ENCODE data around the gene ZBTB7C. TPM values are rescaled to one million over a fixed set of nuclear protein-coding genes. Genes with fewer than 3 reads are reported as not detected.
A peak's percentile ranks its signal among the peaks of the same experiment; 100 is the strongest.

ZBTB7C gene
- total RNA-seq, 1 donor from 2014 or later: under 0.01 TPM

GRCh38 chr18:48229552-48229981, 179.6 kb downstream of the ZBTB7C start:
- Histone ChIP-seq H3K36me3 (ENCODE audit: control insufficient read depth, insufficient read depth, low read length) (no peaks in the 10 kb centered on the region), H3K27me3 (ENCODE audit: control insufficient read depth, insufficient read depth, low read length) (no peaks in the 10 kb centered on the region), H3K4me3 (ENCODE audit: low read depth, low read length) (no peak overlapping the region)
- no peak for TF ChIP-seq CTCF (IDR thresholded peaks at IDR 0.05; ENCODE audit: insufficient read depth, low read length, severe bottlenecking)
- FAIRE-seq (no peak), DNase-seq (ENCODE audit: low read depth) (no peak)

- H3K27me3 ChIP-seq (ENCODE audit: control insufficient read depth, insufficient read depth, low read length): no peaks in the 10 kb centered on the region
- FAIRE-seq (no peak), DNase-seq (ENCODE audit: low read depth) (no peak)
- H3K36me3 ChIP-seq (ENCODE audit: control insufficient read depth, insufficient read depth, low read length): no peaks in the 10 kb centered on the region
- TF ChIP-seq CTCF (IDR thresholded peaks at IDR 0.05; ENCODE audit: insufficient read depth, low read length, severe bottlenecking): no peak
- H3K4me3 ChIP-seq (ENCODE audit: low read depth, low read length): no peak overlapping the region
Measured at GRCh38 chr18:48228841-48229240, 180.3 kb downstream of the ZBTB7C start.

GRCh38 chr18:48228301-48228715, 180.9 kb downstream of the ZBTB7C start:
- DNase-seq (ENCODE audit: low read depth): peak; percentile 8
- H3K27me3 ChIP-seq (ENCODE audit: control insufficient read depth, insufficient read depth, low read length): no peaks in the 10 kb centered on the region
- no peak for TF ChIP-seq CTCF (IDR thresholded peaks at IDR 0.05; ENCODE audit: insufficient read depth, low read length, severe bottlenecking)
- FAIRE-seq: no peak
- H3K4me3 ChIP-seq (ENCODE audit: low read depth, low read length): no peak overlapping the region
- no peaks in the 10 kb centered on the region for H3K36me3 ChIP-seq (ENCODE audit: control insufficient read depth, insufficient read depth, low read length)

GRCh38 chr18:48227206-48227605, 182.0 kb downstream of the ZBTB7C start:
- Histone ChIP-seq H3K4me3 (ENCODE audit: low read depth, low read length) (no peak overlapping the region), H3K27me3 (ENCODE audit: control insufficient read depth, insufficient read depth, low read length) (no peaks in the 10 kb centered on the region), H3K36me3 (ENCODE audit: control insufficient read depth, insufficient read depth, low read length) (no peaks in the 10 kb centered on the region)
- DNase-seq (ENCODE audit: low read depth): peak; percentile 73
- peak; percentile 4 for TF ChIP-seq CTCF (IDR thresholded peaks at IDR 0.05; ENCODE audit: insufficient read depth, low read length, severe bottlenecking)
- FAIRE-seq: peak; percentile 60

- no peak for DNase-seq (ENCODE audit: low read depth)
- no peak for FAIRE-seq
Measured at GRCh38 chr18:48226401-48226800, 182.8 kb downstream of the ZBTB7C start.

More at GRCh38 chr18:48226401-48226800, 182.8 kb downstream of the ZBTB7C start:
- Histone ChIP-seq H3K27me3 (ENCODE audit: control insufficient read depth, insufficient read depth, low read length) (no peaks in the 10 kb centered on the region), H3K4me3 (ENCODE audit: low read depth, low read length) (no peak overlapping the region), H3K36me3 (ENCODE audit: control insufficient read depth, insufficient read depth, low read length) (no peaks in the 10 kb centered on the region)
- TF ChIP-seq CTCF (IDR thresholded peaks at IDR 0.05; ENCODE audit: insufficient read depth, low read length, severe bottlenecking): no peak

All from bronchial epithelial cell (primary cell).